Effector CD4-positive, alpha-beta T cell (primary cell): ENCODE data around the gene RAI2.

Experiments
- DNase-seq: peaks from one replicate; pipeline ENCODE4 v3.0.0-alpha.2; 2020

RAI2 gene

GRCh38 chrX:17778997-17779396, 82.1 kb downstream of the RAI2 start:
- no peak for DNase-seq

GRCh38 chrX:17774053-17774452, 87.0 kb downstream of the RAI2 start:
- DNase-seq: no peak

- DNase-seq: no peak
Observed at GRCh38 chrX:17773221-17773876, 87.7 kb downstream of the RAI2 start.

GRCh38 chrX:17769701-17770269, 91.3 kb downstream of the RAI2 start:
- DNase-seq: no peak

- DNase-seq: no peak
Observed at GRCh38 chrX:17768997-17769396, 92.1 kb downstream of the RAI2 start.

GRCh38 chrX:17767734-17768133, 93.4 kb downstream of the RAI2 start:
- no peak for DNase-seq

- DNase-seq: no peak
Observed at GRCh38 chrX:17759990-17760389, 101.1 kb downstream of the RAI2 start.

GRCh38 chrX:17758382-17758781, 102.7 kb downstream of the RAI2 start:
- no peak for DNase-seq

- no peak for DNase-seq
Observed at GRCh38 chrX:17750436-17750835, 110.7 kb downstream of the RAI2 start.
